GM21529 (cell line): ENCODE results near the gene MALT1.

Experiments used
- ATAC-seq: cut with Tn5 transposase; IDR thresholded peaks from one replicate; pipeline ENCODE4 v1.9.1; 2021; ENCODE audit not compliant: unreplicated experiment

Gene MALT1

GRCh38 chr18:58802959-58803358 is 131.7 kb downstream of the MALT1 start:
- no peak for ATAC-seq

DNA sequence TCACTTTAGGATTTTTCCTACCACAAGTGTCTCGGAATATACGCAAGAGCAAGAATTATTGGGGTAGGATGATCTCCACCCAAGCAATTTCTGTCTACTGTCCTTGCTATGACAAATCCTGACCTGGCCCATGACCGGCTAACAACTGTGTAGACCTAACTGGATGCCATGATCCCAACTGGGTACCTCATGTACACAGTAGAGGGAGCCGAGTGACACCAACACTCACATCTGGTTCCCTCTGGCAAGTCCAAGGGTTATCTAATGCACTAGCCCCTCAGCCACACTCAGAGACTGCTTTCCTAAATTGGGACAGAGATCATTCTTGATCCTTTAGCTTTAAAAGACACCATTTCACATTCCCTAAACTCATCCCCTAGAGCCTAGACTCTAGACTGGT is 132.7 kb downstream of the MALT1 start:
- ATAC-seq, result no peak
